D721Med (cell line): Measurements from ENCODE around the gene COLGALT1.

Experiments
- DNase-seq: peaks from one replicate; pipeline ENCODE4 v3.0.0; 2011; ENCODE audit warnings: low spot score; ENCODE audit not compliant: insufficient read length
- FAIRE-seq: peaks from 2 replicates; lab custom pipeline; 2011; peaks lifted over from hg19 to GRCh38; lab: Jason Lieb, UNC
- TF ChIP-seq, protein P1 (sequence below): IDR thresholded peaks from 2 replicates; pipeline ENCODE4 v1.5.1; 2012; ENCODE audit warnings: mild to moderate bottlenecking, control low read depth; ENCODE audit not compliant: insufficient read depth; ENCODE audit errors: missing control alignments

COLGALT1 gene

DNA sequence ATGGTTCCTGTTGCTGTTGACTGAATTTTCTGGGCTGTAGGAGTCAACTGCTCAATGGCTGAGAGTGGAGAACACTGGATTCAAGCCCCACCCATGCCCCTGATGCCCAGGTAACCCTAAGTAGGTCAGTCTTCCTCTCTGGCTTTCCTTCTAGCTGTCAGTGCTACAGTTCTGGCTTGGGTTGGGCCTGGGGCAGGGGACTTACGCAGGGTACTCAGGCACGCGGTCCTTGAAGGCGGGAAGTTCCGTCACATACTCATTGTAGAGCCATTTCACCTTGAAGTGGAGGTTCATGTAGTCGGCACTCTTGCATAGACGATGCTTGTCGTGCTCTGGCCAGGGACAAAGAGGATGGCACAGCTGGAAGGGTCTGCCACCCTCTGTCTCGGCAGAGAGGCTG is 77.1 kb downstream of the COLGALT1 start:
- no peak for DNase-seq
- TF ChIP-seq, protein P1, sequence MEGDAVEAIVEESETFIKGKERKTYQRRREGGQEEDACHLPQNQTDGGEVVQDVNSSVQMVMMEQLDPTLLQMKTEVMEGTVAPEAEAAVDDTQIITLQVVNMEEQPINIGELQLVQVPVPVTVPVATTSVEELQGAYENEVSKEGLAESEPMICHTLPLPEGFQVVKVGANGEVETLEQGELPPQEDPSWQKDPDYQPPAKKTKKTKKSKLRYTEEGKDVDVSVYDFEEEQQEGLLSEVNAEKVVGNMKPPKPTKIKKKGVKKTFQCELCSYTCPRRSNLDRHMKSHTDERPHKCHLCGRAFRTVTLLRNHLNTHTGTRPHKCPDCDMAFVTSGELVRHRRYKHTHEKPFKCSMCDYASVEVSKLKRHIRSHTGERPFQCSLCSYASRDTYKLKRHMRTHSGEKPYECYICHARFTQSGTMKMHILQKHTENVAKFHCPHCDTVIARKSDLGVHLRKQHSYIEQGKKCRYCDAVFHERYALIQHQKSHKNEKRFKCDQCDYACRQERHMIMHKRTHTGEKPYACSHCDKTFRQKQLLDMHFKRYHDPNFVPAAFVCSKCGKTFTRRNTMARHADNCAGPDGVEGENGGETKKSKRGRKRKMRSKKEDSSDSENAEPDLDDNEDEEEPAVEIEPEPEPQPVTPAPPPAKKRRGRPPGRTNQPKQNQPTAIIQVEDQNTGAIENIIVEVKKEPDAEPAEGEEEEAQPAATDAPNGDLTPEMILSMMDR, result no peak
- FAIRE-seq, result no peak
